HEK293 (cell line): ENCODE data around the gene MSL3B.

Source experiments
- CTCF ChIA-PET: fragments of 350-600 bp; formaldehyde crosslinking; extraction: SDS; loops from one replicate; lab custom pipeline; 2021; ENCODE audit warnings: antibody characterized with exemption; lab: Yijun Ruan, JAX
- POLR2A ChIA-PET: fragments of 300-600 bp; formaldehyde crosslinking; extraction: SDS; loops from one replicate; lab custom pipeline; 2020; ENCODE audit warnings: antibody characterized with exemption, inconsistent platforms; lab: Yijun Ruan, JAX
- H3K27ac ChIP-seq: fragments of 200-500 bp; sonication (Bioruptor generic); 2 replicates; pipeline ENCODE4 v1.5.1; 2014; ENCODE audit warnings: low read depth, low read length, control low read depth, inconsistent platforms; ENCODE audit errors: extremely low read depth
- H3K36me3 ChIP-seq, 2 experiments: fragments of 200-500 bp in 1 of 2; sonication (Bioruptor generic) in 1 of 2; 1 replicate in 1 of 2; 2 replicates in 1 of 2; pipeline ENCODE4 v1.5.1; 2014 to 2017; ENCODE audit warnings: inconsistent platforms in 2 of 2, low read length in 2 of 2; ENCODE audit not compliant: control insufficient read depth in 2 of 2, insufficient read depth in 1 of 2
- H3K4me1 ChIP-seq: fragments of 200-500 bp; sonication (Bioruptor generic); 2 replicates; pipeline ENCODE4 v1.5.1; 2014; ENCODE audit warnings: mild to moderate bottlenecking, low read length, inconsistent platforms; ENCODE audit not compliant: control insufficient read depth, insufficient read depth
- H3K4me3 ChIP-seq: 2 replicates; pipeline ENCODE4 v1.5.1; 2011; ENCODE audit warnings: low read depth, mild to moderate bottlenecking, control low read depth, low read length, moderate library complexity
- H3K9me3 ChIP-seq: fragments of 200-500 bp; sonication (Bioruptor generic); 2 replicates; pipeline ENCODE4 v1.5.1; 2014; ENCODE audit warnings: low read depth, low read length, inconsistent platforms; ENCODE audit not compliant: control insufficient read depth, insufficient read depth
- BCL11B ChIP-seq: fragments of 450-650 bp; formaldehyde crosslinking; IDR thresholded peaks from 2 replicates; pipeline ENCODE4 v1.5.1; 2016; ENCODE audit warnings: low read depth, missing biosample characterization, missing genetic modification characterization
- FEZF1 ChIP-seq: fragments of 450-650 bp; formaldehyde crosslinking; IDR thresholded peaks from 2 replicates; pipeline ENCODE4 v1.5.1; 2016; ENCODE audit warnings: missing biosample characterization, missing genetic modification characterization
- SP7 ChIP-seq: fragments of 450-650 bp; formaldehyde crosslinking; IDR thresholded peaks from 2 replicates; pipeline ENCODE4 v1.5.1; 2016; ENCODE audit warnings: missing biosample characterization, missing genetic modification characterization
- ZFP37 ChIP-seq: fragments of 450-650 bp; formaldehyde crosslinking; IDR thresholded peaks from 2 replicates; pipeline ENCODE4 v1.5.1; 2016; ENCODE audit warnings: missing biosample characterization, missing genetic modification characterization
- ZIC2 ChIP-seq: fragments of 450-650 bp; formaldehyde crosslinking; IDR thresholded peaks from 2 replicates; pipeline ENCODE4 v1.5.1; 2016; ENCODE audit warnings: missing biosample characterization, missing genetic modification characterization
- ZNF132 ChIP-seq: fragments of 450-650 bp; formaldehyde crosslinking; IDR thresholded peaks from 2 replicates; pipeline ENCODE4 v1.5.1; 2017; ENCODE audit warnings: missing biosample characterization, missing genetic modification characterization, borderline replicate concordance
- ZNF138 ChIP-seq: fragments of 450-650 bp; formaldehyde crosslinking; IDR thresholded peaks from 2 replicates; pipeline ENCODE4 v1.5.1; 2016; ENCODE audit warnings: missing biosample characterization, missing genetic modification characterization, borderline replicate concordance
- ZNF146 ChIP-seq: fragments of 450-650 bp; formaldehyde crosslinking; IDR thresholded peaks from 2 replicates; pipeline ENCODE4 v1.5.1; 2016; ENCODE audit warnings: missing biosample characterization, missing genetic modification characterization
- ZNF184 ChIP-seq: fragments of 450-650 bp; IDR thresholded peaks from 2 replicates; pipeline ENCODE4 v1.5.1; 2018; ENCODE audit warnings: missing biosample characterization, mild to moderate bottlenecking, missing genetic modification characterization
- ZNF2 ChIP-seq: fragments of 450-650 bp; formaldehyde crosslinking; IDR thresholded peaks from 2 replicates; pipeline ENCODE4 v1.5.1; 2016; ENCODE audit warnings: missing biosample characterization, missing genetic modification characterization
- ZNF391 ChIP-seq: fragments of 450-650 bp; formaldehyde crosslinking; IDR thresholded peaks from 2 replicates; pipeline ENCODE4 v1.5.1; 2016; ENCODE audit warnings: low read depth, missing biosample characterization, missing genetic modification characterization, borderline replicate concordance
- ZNF549 ChIP-seq: fragments of 450-650 bp; IDR thresholded peaks from 2 replicates; pipeline ENCODE4 v1.5.1; 2018; ENCODE audit warnings: missing biosample characterization, missing genetic modification characterization, mild to moderate bottlenecking, inconsistent platforms, moderate library complexity
- ZNF600 ChIP-seq: fragments of 450-650 bp; formaldehyde crosslinking; IDR thresholded peaks from 2 replicates; pipeline ENCODE4 v1.5.1; 2016; ENCODE audit warnings: missing biosample characterization, missing genetic modification characterization
- ZNF626 ChIP-seq: fragments of 450-650 bp; sonication (Bioruptor Pico); formaldehyde crosslinking; IDR thresholded peaks from 2 replicates; pipeline ENCODE4 v1.5.1; 2018; ENCODE audit warnings: missing biosample characterization, missing genetic modification characterization, inconsistent platforms
- ZNF660 ChIP-seq: fragments of 450-650 bp; IDR thresholded peaks from 2 replicates; pipeline ENCODE4 v1.5.1; 2018; ENCODE audit warnings: missing biosample characterization, mild to moderate bottlenecking, missing genetic modification characterization
- ZNF664 ChIP-seq: fragments of 450-650 bp; formaldehyde crosslinking; IDR thresholded peaks from 2 replicates; pipeline ENCODE4 v1.5.1; 2016; ENCODE audit warnings: missing biosample characterization, missing genetic modification characterization
- ZNF677 ChIP-seq: fragments of 450-650 bp; IDR thresholded peaks from 2 replicates; pipeline ENCODE4 v1.5.0; 2018; ENCODE audit warnings: missing biosample characterization, mild to moderate bottlenecking, missing genetic modification characterization, moderate library complexity
- ZNF792 ChIP-seq: fragments of 450-650 bp; formaldehyde crosslinking; IDR thresholded peaks from 2 replicates; pipeline ENCODE4 v1.5.1; 2016; ENCODE audit warnings: missing biosample characterization, missing genetic modification characterization
- ZNF843 ChIP-seq: fragments of 450-650 bp; formaldehyde crosslinking; IDR thresholded peaks from 2 replicates; pipeline ENCODE4 v1.5.1; 2016; ENCODE audit warnings: missing biosample characterization, missing genetic modification characterization
- TF ChIP-seq, protein P1 (sequence below): fragments of 450-650 bp; formaldehyde crosslinking; IDR thresholded peaks from 2 replicates; pipeline ENCODE4 v1.5.1; 2017; ENCODE audit warnings: missing biosample characterization, missing genetic modification characterization
- TF ChIP-seq, protein P2 (sequence below): fragments of 450-650 bp; formaldehyde crosslinking; IDR thresholded peaks from 2 replicates; pipeline ENCODE4 v1.5.1; 2016; ENCODE audit warnings: missing biosample characterization, missing genetic modification characterization
- TF ChIP-seq, protein P3 (sequence below): fragments of 450-650 bp; formaldehyde crosslinking; IDR thresholded peaks from 2 replicates; pipeline ENCODE4 v1.5.1; 2016; ENCODE audit warnings: missing biosample characterization, missing genetic modification characterization
- TF ChIP-seq, protein P4 (sequence below): fragments of 450-650 bp; formaldehyde crosslinking; IDR thresholded peaks from 2 replicates; pipeline ENCODE4 v1.5.1; 2016; ENCODE audit warnings: missing biosample characterization, missing genetic modification characterization

Gene MSL3B

DNA sequence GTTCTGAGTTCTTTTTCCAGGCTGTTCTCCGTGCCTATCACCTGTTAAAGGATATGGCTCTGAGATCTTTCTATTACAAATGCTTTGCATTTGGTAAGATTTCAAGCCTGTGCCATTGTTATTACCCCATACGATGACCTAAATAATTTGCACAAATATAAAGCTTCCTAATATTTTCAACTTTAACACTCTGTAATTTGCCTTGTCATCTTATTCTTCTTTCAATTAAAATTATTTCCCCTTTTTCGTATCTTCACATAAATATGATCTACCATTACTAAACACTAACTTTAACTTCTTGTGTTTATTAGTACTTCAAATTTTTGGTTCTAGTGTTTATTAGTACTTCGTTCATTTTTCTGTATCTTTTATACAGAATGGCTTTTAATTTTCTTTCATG lies 3.2 kb upstream of the MSL3B start:
- POLR2A ChIA-PET, result no interaction called here
- Histone ChIP-seq H3K9me3 (no peaks in the 10 kb centered on the region), H3K27ac (no peak overlapping the region), H3K4me3 (no peak overlapping the region), H3K36me3 (peaks cover 0 to 7% of the 10 kb centered on the region in 2 experiments; a peak in 2 of 3 replicates)
- TF ChIP-seq ZNF549 (tag by site-specific recombination) (no peak), ZNF184 (tag by site-specific recombination) (no peak)
- TF ChIP-seq, all 188 proteins: peak for 0
- H3K4me1 ChIP-seq, result no peaks in the 10 kb centered on the region
- CTCF ChIA-PET, result interaction anchor here (0.7 kb wide), 2 partner anchors 55 to 423 kb away, joined by 3 to 6 read pairs; no protein-coding TSS in a partner anchor

DNA sequence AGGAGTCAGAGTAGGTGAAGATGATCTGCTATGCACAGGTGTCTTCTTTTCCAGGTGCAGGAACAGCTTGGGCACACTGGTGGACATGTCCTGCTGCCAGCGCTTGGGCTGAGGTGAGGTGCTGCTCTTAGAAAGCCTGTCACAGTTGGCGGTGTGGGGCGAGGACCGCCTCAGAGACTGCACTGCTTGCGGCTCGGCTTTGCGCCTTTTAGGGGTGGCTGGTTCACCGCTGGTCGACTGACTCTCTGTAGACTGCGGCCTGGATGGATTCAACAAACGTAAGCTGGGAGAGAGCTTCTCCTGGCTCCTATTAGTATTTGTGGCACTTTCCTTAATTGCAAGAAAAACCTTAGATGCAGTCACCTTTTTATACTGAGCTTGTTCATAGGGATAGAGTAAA lies 1.7 kb downstream of the MSL3B start:
- H3K4me3 ChIP-seq, result no peak overlapping the region
- TF ChIP-seq ZNF677 (tag by site-specific recombination) (no peak), ZFP37 (tag by site-specific recombination) (no peak), SP7 (tag by site-specific recombination) (no peak), ZNF664 (no peak), ZNF792 (tag by site-specific recombination) (no peak), ZNF660 (tag by site-specific recombination) (no peak), ZNF132 (tag by site-specific recombination) (no peak), ZNF2 (tag by site-specific recombination) (no peak)
- TF ChIP-seq, protein P1, sequence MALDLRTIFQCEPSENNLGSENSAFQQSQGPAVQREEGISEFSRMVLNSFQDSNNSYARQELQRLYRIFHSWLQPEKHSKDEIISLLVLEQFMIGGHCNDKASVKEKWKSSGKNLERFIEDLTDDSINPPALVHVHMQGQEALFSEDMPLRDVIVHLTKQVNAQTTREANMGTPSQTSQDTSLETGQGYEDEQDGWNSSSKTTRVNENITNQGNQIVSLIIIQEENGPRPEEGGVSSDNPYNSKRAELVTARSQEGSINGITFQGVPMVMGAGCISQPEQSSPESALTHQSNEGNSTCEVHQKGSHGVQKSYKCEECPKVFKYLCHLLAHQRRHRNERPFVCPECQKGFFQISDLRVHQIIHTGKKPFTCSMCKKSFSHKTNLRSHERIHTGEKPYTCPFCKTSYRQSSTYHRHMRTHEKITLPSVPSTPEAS, result no peak
- TF ChIP-seq, protein P2, sequence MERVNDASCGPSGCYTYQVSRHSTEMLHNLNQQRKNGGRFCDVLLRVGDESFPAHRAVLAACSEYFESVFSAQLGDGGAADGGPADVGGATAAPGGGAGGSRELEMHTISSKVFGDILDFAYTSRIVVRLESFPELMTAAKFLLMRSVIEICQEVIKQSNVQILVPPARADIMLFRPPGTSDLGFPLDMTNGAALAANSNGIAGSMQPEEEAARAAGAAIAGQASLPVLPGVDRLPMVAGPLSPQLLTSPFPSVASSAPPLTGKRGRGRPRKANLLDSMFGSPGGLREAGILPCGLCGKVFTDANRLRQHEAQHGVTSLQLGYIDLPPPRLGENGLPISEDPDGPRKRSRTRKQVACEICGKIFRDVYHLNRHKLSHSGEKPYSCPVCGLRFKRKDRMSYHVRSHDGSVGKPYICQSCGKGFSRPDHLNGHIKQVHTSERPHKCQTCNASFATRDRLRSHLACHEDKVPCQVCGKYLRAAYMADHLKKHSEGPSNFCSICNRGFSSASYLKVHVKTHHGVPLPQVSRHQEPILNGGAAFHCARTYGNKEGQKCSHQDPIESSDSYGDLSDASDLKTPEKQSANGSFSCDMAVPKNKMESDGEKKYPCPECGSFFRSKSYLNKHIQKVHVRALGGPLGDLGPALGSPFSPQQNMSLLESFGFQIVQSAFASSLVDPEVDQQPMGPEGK, result no peak
- no peaks in the 10 kb centered on the region for H3K4me1 ChIP-seq
- POLR2A ChIA-PET, result no interaction called here
- CTCF ChIA-PET, result interaction anchor here (0.5 to 3.3 kb wide), 2 partner anchors 9 to 50 kb away, joined by 4 to 18 read pairs; partner anchors contain the start of gene TRPM8
- no peak overlapping the region for H3K27ac ChIP-seq
- H3K36me3 ChIP-seq, result peaks cover 0 to 18% of the 10 kb centered on the region in 2 experiments; a peak in 2 of 3 replicates
- H3K9me3 ChIP-seq, result no peaks in the 10 kb centered on the region

DNA sequence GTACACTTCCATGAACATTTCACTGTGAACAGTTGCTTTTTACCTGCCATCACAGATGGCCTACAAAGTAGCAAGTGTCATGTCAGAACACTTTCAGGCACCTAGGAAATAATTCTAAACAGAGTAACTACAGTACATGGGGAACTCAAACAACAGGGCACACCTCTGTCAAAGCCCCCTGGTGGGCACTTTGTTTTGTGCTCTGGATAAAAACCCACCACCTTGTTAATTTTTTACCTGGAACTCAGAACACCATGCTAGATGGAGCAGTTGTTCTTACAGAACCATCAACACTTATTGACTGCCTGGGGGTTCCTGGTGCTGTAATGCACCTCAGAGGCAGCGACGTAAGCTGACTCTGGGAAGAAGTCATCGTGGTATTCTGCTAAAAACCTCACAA lies 2.3 kb downstream of the MSL3B start:
- Histone ChIP-seq H3K27ac (no peak overlapping the region), H3K4me3 (no peak overlapping the region), H3K36me3 (peaks cover 0 to 18% of the 10 kb centered on the region in 2 experiments; a peak in 2 of 3 replicates), H3K9me3 (no peaks in the 10 kb centered on the region), H3K4me1 (no peaks in the 10 kb centered on the region)
- TF ChIP-seq BCL11B (tag by site-specific recombination) (no peak), ZNF600 (tag by site-specific recombination) (no peak), ZNF843 (tag by site-specific recombination) (no peak), ZFP37 (tag by site-specific recombination) (no peak), ZNF138 (tag by site-specific recombination) (no peak), ZNF146 (tag by site-specific recombination) (no peak), ZIC2 (tag by site-specific recombination) (no peak), ZNF677 (tag by site-specific recombination) (no peak), ZNF626 (no peak), FEZF1 (tag by site-specific recombination) (no peak), ZNF391 (tag by site-specific recombination) (no peak)
- TF ChIP-seq, protein P3, sequence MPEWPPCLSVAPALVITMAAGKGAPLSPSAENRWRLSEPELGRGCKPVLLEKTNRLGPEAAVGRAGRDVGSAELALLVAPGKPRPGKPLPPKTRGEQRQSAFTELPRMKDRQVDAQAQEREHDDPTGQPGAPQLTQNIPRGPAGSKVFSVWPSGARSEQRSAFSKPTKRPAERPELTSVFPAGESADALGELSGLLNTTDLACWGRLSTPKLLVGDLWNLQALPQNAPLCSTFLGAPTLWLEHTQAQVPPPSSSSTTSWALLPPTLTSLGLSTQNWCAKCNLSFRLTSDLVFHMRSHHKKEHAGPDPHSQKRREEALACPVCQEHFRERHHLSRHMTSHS, result no peak
- TF ChIP-seq, protein P4, sequence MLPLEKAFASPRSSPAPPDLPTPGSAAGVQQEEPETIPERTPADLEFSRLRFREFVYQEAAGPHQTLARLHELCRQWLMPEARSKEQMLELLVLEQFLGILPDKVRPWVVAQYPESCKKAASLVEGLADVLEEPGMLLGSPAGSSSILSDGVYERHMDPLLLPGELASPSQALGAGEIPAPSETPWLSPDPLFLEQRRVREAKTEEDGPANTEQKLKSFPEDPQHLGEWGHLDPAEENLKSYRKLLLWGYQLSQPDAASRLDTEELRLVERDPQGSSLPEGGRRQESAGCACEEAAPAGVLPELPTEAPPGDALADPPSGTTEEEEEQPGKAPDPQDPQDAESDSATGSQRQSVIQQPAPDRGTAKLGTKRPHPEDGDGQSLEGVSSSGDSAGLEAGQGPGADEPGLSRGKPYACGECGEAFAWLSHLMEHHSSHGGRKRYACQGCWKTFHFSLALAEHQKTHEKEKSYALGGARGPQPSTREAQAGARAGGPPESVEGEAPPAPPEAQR, result no peak
- ChIA-PET CTCF (interaction anchor here (0.5 to 3.3 kb wide), 4 partner anchors 8 to 63 kb away, joined by 3 to 18 read pairs (median 6); partner anchors contain the start of genes HJURP and TRPM8), POLR2A (no interaction called here)
